Suprapubic skin (tissue), 4 donors: ENCODE results near the gene RINL. TPM values are rescaled to one million over a fixed set of nuclear protein-coding genes. Genes with fewer than 3 reads are reported as not detected.

ENCODE experiments used
- DNase-seq, 2 donors: peaks; one replicate each; pipeline ENCODE4 v3.0.0-alpha.2; 2019; ENCODE audit warnings: low spot score in 2 of 2
- H3K27ac ChIP-seq: fragments of 200-600 bp; sonication (generic); one replicate; pipeline ENCODE4 v1.5.1; 2019
- H3K27me3 ChIP-seq: fragments of 200-600 bp; sonication (generic); one replicate; pipeline ENCODE4 v1.5.1; 2019
- H3K36me3 ChIP-seq: fragments of 200-600 bp; sonication (generic); one replicate; pipeline ENCODE4 v1.5.1; 2019
- H3K4me1 ChIP-seq: fragments of 200-600 bp; sonication (generic); one replicate; pipeline ENCODE4 v1.5.1; 2019
- H3K4me3 ChIP-seq: fragments of 200-600 bp; sonication (generic); one replicate; pipeline ENCODE4 v1.5.1; 2019; ENCODE audit warnings: mild to moderate bottlenecking
- H3K9me3 ChIP-seq: fragments of 200-600 bp; sonication (generic); one replicate; pipeline ENCODE4 v1.5.1; 2019
- CTCF ChIP-seq, 2 donors: fragments of 200-600 bp in 1 of 2; fragments of 450-650 bp in 1 of 2; sonication (generic) in 1 of 2; IDR thresholded peaks; one replicate each; pipeline ENCODE4 v1.5.1; 2016 to 2019; ENCODE audit warnings: antibody characterized with exemption in 2 of 2, mild to moderate bottlenecking in 1 of 2, moderate library complexity in 1 of 2
- EP300 ChIP-seq: sonication (generic); formaldehyde crosslinking; IDR thresholded peaks from one replicate; pipeline ENCODE4 v1.6.1; 2017; ENCODE audit warnings: antibody characterized with exemption
- POLR2A ChIP-seq, 2 donors: fragments of 450-650 bp; IDR thresholded peaks; one replicate each; pipeline ENCODE4 v1.6.1; 2017; ENCODE audit warnings: antibody characterized with exemption in 2 of 2, mild to moderate bottlenecking in 2 of 2, moderate library complexity in 2 of 2
- POLR2AphosphoS5 ChIP-seq, 3 donors: sonication (generic); formaldehyde crosslinking; IDR thresholded peaks; one replicate each; pipeline ENCODE4 v1.6.1; 2017; ENCODE audit warnings: antibody characterized with exemption in 3 of 3
- WGBS: methylation state at CpG from one replicate; pipeline ENCODE4 v1.1.5; 2018; 5-methylcytosine and 5-hydroxymethylcytosine counted together
- total RNA-seq, 4 donors: library from RNA; depleted of rRNA; stranded (reverse); fragments of >200 nt; gene quantifications; one replicate each; pipeline ENCODE4 v1.1.0, GENCODE V29; 2016

The RINL gene
- total RNA-seq, 4 donors from 2014 or later = 5.1 to 17.2 (median 9.2) TPM

DNA sequence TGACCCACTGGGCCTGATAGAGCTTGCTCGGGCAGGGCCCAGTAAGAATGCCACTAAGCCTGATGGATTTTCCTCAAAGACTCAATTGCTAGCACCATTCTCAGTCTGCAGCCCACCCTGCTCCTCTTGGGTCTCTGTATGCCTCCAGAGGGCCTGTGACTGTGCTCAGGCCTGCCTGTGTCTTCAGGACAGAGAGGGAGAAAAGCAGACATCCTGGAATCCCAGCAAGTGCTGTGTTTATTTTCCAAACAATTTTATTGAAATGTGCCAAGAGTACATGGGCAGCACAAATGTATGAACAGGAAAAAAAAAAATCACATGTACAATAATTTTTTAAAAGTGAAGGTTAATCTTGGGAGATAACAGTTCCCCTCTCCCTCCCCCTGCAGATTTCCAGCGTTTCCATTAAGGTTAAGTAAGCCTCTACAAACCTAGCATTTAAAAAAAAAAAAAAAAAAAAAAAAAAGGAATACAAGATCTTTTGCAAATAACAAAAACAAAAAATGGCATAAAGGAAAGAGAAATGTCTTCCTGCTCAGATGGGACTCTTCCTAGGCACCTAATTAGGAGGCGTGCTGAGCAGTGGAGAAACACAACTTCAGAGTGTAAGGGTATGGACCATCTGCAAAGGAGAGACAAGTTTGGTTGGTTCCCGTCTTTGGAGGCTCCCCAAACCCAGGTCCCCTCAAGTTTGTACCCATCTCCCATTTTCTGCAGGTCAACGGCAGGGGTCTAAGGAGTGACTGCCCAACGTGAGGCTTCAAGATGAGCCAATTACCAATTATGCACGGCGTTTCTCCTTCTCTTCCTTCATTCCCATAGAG, 41.7 kb downstream of the RINL start:
- no peaks in the 10 kb centered on the region for H3K9me3 ChIP-seq
- H3K36me3 ChIP-seq = peaks cover 54% of the 10 kb centered on the region
- no peaks in the 10 kb centered on the region for H3K27me3 ChIP-seq
- H3K27ac ChIP-seq = peak overlapping the region; percentile 88
- 59% methylated on average over 7 of the region's 8 CpGs for WGBS
- TF ChIP-seq CTCF (IDR thresholded peaks at IDR 0.05) (no peak), EP300 (no peak), POLR2A (IDR thresholded peaks at IDR 0.05) (no peak), POLR2AphosphoS5 (IDR thresholded peaks at IDR 0.05) (no peak)
- H3K4me3 ChIP-seq = no peak overlapping the region
- no peak for DNase-seq
- H3K4me1 ChIP-seq = peaks cover 74% of the 10 kb centered on the region

DNA sequence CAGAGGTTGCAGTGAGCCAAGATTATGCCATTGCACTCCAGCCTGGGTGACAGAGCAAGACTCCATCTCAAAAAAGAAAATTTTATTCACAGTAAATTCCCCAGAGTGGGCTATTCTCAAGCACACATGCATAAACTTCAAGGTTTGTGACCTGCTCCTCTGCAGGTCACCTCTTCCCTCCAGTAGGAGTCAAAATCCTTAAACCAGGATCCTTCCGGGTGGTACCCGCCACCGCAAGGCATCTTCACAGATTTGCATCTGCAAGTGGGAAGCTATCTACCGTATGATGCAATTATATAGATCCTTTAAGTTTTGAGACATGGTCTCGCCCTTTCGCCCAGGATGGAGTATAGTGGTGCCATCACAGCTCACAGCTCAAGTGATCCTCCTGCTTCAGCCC, 43.5 kb downstream of the RINL start:
- WGBS = 90% methylated on average over 6 of the region's 6 CpGs
- no peak overlapping the region for H3K4me3 ChIP-seq
- H3K4me1 ChIP-seq = peaks cover 72% of the 10 kb centered on the region
- no peak for TF ChIP-seq POLR2A (IDR thresholded peaks at IDR 0.05)
- no peak for TF ChIP-seq EP300
- no peak for TF ChIP-seq POLR2AphosphoS5 (IDR thresholded peaks at IDR 0.05)
- TF ChIP-seq CTCF (IDR thresholded peaks at IDR 0.05) = no peak
- H3K9me3 ChIP-seq = no peaks in the 10 kb centered on the region
- DNase-seq = no peak
- no peaks in the 10 kb centered on the region for H3K27me3 ChIP-seq
- H3K36me3 ChIP-seq = peaks cover 41% of the 10 kb centered on the region
- no peak overlapping the region for H3K27ac ChIP-seq

- H3K36me3 ChIP-seq = peaks cover 41% of the 10 kb centered on the region
- 100% methylated on average over 4 of the region's 4 CpGs for WGBS
- no peak for DNase-seq
- no peaks in the 10 kb centered on the region for H3K9me3 ChIP-seq
- H3K4me1 ChIP-seq = peaks cover 67% of the 10 kb centered on the region
- no peaks in the 10 kb centered on the region for H3K27me3 ChIP-seq
- no peak overlapping the region for H3K4me3 ChIP-seq
- TF ChIP-seq POLR2AphosphoS5 (IDR thresholded peaks at IDR 0.05) (no peak), POLR2A (IDR thresholded peaks at IDR 0.05) (no peak), CTCF (IDR thresholded peaks at IDR 0.05) (no peak), EP300 (no peak)
- no peak overlapping the region for H3K27ac ChIP-seq
These were observed 44.0 kb downstream of the RINL start for GRCh38 chr19:38834104-38834490.

- Histone ChIP-seq H3K27me3 (no peaks in the 10 kb centered on the region), H3K9me3 (no peaks in the 10 kb centered on the region), H3K27ac (no peak overlapping the region), H3K36me3 (peaks cover 39% of the 10 kb centered on the region), H3K4me3 (no peak overlapping the region), H3K4me1 (peaks cover 57% of the 10 kb centered on the region)
- DNase-seq = no peak
- WGBS = 82% methylated on average over 7 of the region's 7 CpGs
- TF ChIP-seq CTCF (IDR thresholded peaks at IDR 0.05) (no peak), EP300 (no peak), POLR2AphosphoS5 (IDR thresholded peaks at IDR 0.05) (no peak), POLR2A (IDR thresholded peaks at IDR 0.05) (no peak)
These were observed 45.0 kb downstream of the RINL start for GRCh38 chr19:38833092-38833425.

DNA sequence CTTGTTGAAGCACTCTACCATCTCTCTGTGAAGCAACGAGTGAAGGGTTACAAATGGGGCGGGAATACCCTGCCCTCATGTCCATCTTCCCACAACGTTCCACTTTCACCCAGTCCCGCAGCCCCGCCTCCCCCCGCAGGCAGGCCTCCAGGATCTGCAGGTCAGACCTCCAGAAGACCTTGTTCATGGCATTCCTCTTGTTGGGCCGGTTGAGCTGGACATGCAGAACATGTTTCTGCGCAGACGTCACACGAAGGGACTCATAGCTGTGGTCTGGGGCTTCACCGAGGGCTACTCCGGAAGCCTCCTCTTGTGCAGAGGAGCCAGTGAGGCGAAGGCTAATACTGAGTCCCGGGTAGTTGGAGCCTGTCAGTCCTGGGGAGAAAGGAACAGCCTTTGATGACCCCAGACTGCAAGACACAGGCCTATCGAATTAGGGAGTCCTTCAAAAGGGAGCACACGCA, 46.9 kb downstream of the RINL start:
- peaks cover 46% of the 10 kb centered on the region for H3K4me1 ChIP-seq
- DNase-seq = peak; percentile 84 to 88
- WGBS = 5% methylated on average over 7 of the region's 16 CpGs
- H3K9me3 ChIP-seq = no peaks in the 10 kb centered on the region
- no peaks in the 10 kb centered on the region for H3K27me3 ChIP-seq
- TF ChIP-seq POLR2A (IDR thresholded peaks at IDR 0.05) (no peak), POLR2AphosphoS5 (IDR thresholded peaks at IDR 0.05) (no peak), CTCF (IDR thresholded peaks at IDR 0.05) (no peak), EP300 (no peak)
- peak overlapping the region; percentile 91 for H3K27ac ChIP-seq
- peak overlapping the region; percentile 75 for H3K4me3 ChIP-seq
- H3K36me3 ChIP-seq = peaks cover 32% of the 10 kb centered on the region
